LNCaP clone FGC (cell line): Measurements from ENCODE around the gene HRH1.
"Not testable (repeated sequence)": the region's sequence is repeated elsewhere in the genome, so short reads cannot be mapped to it uniquely, and the experiment has no call there.

Experiments used
- DNase-seq: peaks from one replicate; pipeline ENCODE4 v3.0.0-alpha.2; 2011; ENCODE audit warnings: low read depth
- H3K4me3 ChIP-seq: 2 replicates; pipeline ENCODE4 v1.5.1; 2011; ENCODE audit warnings: mild to moderate bottlenecking, low read depth, low read length, control low read depth
- CTCF ChIP-seq: IDR thresholded peaks from 2 replicates; pipeline ENCODE4 v1.5.1; 2012; ENCODE audit warnings: mild to moderate bottlenecking; ENCODE audit not compliant: control insufficient read depth, insufficient read depth; ENCODE audit errors: extremely low read depth

HRH1 gene

GRCh38 chr3:11162401-11163345 lies 8.4 kb downstream of the HRH1 start:
- DNase-seq = no peak
- no peak for TF ChIP-seq CTCF

GRCh38 chr3:11164607-11165006 lies 10.3 kb downstream of the HRH1 start:
- no peak for DNase-seq
- H3K4me3 ChIP-seq = no peak overlapping the region
- TF ChIP-seq CTCF = no peak

More at GRCh38 chr3:11162401-11163345, 8.4 kb downstream of the HRH1 start:
- H3K4me3 ChIP-seq = no peak overlapping the region

- TF ChIP-seq CTCF = no peak
- no peak for DNase-seq
- H3K4me3 ChIP-seq = no peak overlapping the region
Measured at GRCh38 chr3:11165476-11165875, 11.2 kb downstream of the HRH1 start.

- H3K4me3 ChIP-seq, DNase-seq: not testable (repeated sequence)
Measured at GRCh38 chr3:11166807-11167400, 12.6 kb downstream of the HRH1 start.

GRCh38 chr3:11167590-11167989 lies 13.3 kb downstream of the HRH1 start:
- no peak for DNase-seq
- TF ChIP-seq CTCF = no peak
- H3K4me3 ChIP-seq = no peak overlapping the region

GRCh38 chr3:11168406-11168805 lies 14.1 kb downstream of the HRH1 start:
- no peak for TF ChIP-seq CTCF
- no peak for DNase-seq
- no peak overlapping the region for H3K4me3 ChIP-seq

- H3K4me3 ChIP-seq = no peak overlapping the region
- no peak for DNase-seq
- no peak for TF ChIP-seq CTCF
Measured at GRCh38 chr3:11168881-11169805, 14.8 kb downstream of the HRH1 start.
